H9 (cell line): Measurements from ENCODE around the gene FBN1. TPM values are rescaled to one million over a fixed set of nuclear protein-coding genes. Genes with fewer than 3 reads are reported as not detected.

Source experiments
- DNase-seq: peaks from one replicate; pipeline ENCODE4 v3.0.0-alpha.2; 2017
- H2AFZ ChIP-seq: one replicate; pipeline ENCODE4 v1.6.1; 2013; ENCODE audit warnings: mild to moderate bottlenecking, low read length, control low read depth, moderate library complexity
- H2AK5ac ChIP-seq: 2 replicates; pipeline ENCODE4 v1.6.1; 2013; ENCODE audit warnings: low read length, control low read depth, mixed read lengths; ENCODE audit not compliant: insufficient read length
- H2BK120ac ChIP-seq: one replicate; pipeline ENCODE4 v1.6.1; 2013; ENCODE audit warnings: low read depth, mild to moderate bottlenecking, low read length, control low read depth, inconsistent platforms; ENCODE audit not compliant: poor library complexity, severe bottlenecking
- H2BK12ac ChIP-seq: 2 replicates; pipeline ENCODE4 v1.6.1; 2013; ENCODE audit warnings: low read length, control low read depth, mixed read lengths, low read depth; ENCODE audit not compliant: insufficient read length
- H2BK15ac ChIP-seq: 2 replicates; pipeline ENCODE4 v1.6.1; 2013; ENCODE audit warnings: low read depth, low read length, control low read depth
- H2BK20ac ChIP-seq: one replicate; pipeline ENCODE4 v1.6.1; 2013; ENCODE audit warnings: low read depth, mild to moderate bottlenecking, low read length, control low read depth, inconsistent platforms; ENCODE audit not compliant: poor library complexity, severe bottlenecking
- H2BK5ac ChIP-seq: 2 replicates; pipeline ENCODE4 v1.6.1; 2013; ENCODE audit warnings: low read length, control low read depth, mixed read lengths; ENCODE audit not compliant: insufficient read length
- H3K14ac ChIP-seq: 2 replicates; pipeline ENCODE4 v1.6.1; 2013; ENCODE audit warnings: low read length, control low read depth; ENCODE audit not compliant: insufficient read depth
- H3K18ac ChIP-seq: 2 replicates; pipeline ENCODE4 v1.6.1; 2013; ENCODE audit warnings: low read depth, mild to moderate bottlenecking, mixed read lengths, low read length, control low read depth; ENCODE audit not compliant: insufficient read length
- H3K23ac ChIP-seq: 2 replicates; pipeline ENCODE4 v1.6.1; 2013; ENCODE audit warnings: low read length, control low read depth, mixed read lengths, low read depth; ENCODE audit not compliant: insufficient read length
- H3K23me2 ChIP-seq: 2 replicates; pipeline ENCODE4 v1.6.1; 2013; ENCODE audit warnings: low read depth, mild to moderate bottlenecking, mixed read lengths, low read length, control low read depth; ENCODE audit not compliant: insufficient read length, poor library complexity, severe bottlenecking
- H3K27ac ChIP-seq: 2 replicates; pipeline ENCODE4 v1.5.1; 2013; ENCODE audit warnings: low read length, control low read depth, mixed read lengths, low read depth; ENCODE audit not compliant: insufficient read length
- H3K27me3 ChIP-seq: 2 replicates; pipeline ENCODE4 v1.6.1; 2013; ENCODE audit warnings: low read length, control low read depth, inconsistent platforms; ENCODE audit not compliant: insufficient read depth
- H3K4ac ChIP-seq: 2 replicates; pipeline ENCODE4 v1.6.1; 2013; ENCODE audit warnings: low read depth, mild to moderate bottlenecking, control low read depth, inconsistent platforms, low read length, moderate library complexity
- H3K4me1 ChIP-seq: 2 replicates; pipeline ENCODE4 v1.6.1; 2013; ENCODE audit warnings: low read length, control low read depth, inconsistent platforms; ENCODE audit not compliant: insufficient read depth
- H3K4me2 ChIP-seq: 2 replicates; pipeline ENCODE4 v1.6.1; 2013; ENCODE audit warnings: low read length, control low read depth, mixed read lengths; ENCODE audit not compliant: insufficient read length, insufficient read depth
- H3K56ac ChIP-seq: 2 replicates; pipeline ENCODE4 v1.6.1; 2013; ENCODE audit warnings: low read depth, mild to moderate bottlenecking, mixed read lengths, low read length, control low read depth; ENCODE audit not compliant: insufficient read length
- H3K79me1 ChIP-seq: 2 replicates; pipeline ENCODE4 v1.6.1; 2013; ENCODE audit warnings: low read depth, mild to moderate bottlenecking, moderate library complexity, low read length, control low read depth, inconsistent platforms; ENCODE audit not compliant: insufficient read depth, poor library complexity, severe bottlenecking
- H3K79me2 ChIP-seq: 2 replicates; pipeline ENCODE4 v1.6.1; 2013; ENCODE audit warnings: low read length, control low read depth, inconsistent platforms; ENCODE audit not compliant: insufficient read depth
- H3K9ac ChIP-seq: 2 replicates; pipeline ENCODE4 v1.6.1; 2013; ENCODE audit warnings: low read length, control low read depth, mixed read lengths; ENCODE audit not compliant: insufficient read length; ENCODE audit errors: extremely low read depth
- H3K9me3 ChIP-seq: one replicate; pipeline ENCODE4 v1.6.1; 2013; ENCODE audit warnings: low read depth, low read length, inconsistent platforms; ENCODE audit not compliant: control insufficient read depth
- H3T11ph ChIP-seq: one replicate; pipeline ENCODE4 v1.6.1; 2013; ENCODE audit warnings: mild to moderate bottlenecking, low read length, control low read depth, inconsistent platforms
- H4K20me1 ChIP-seq: one replicate; pipeline ENCODE4 v1.6.1; 2013; ENCODE audit not compliant: control insufficient read depth, insufficient read length, insufficient read depth
- H4K5ac ChIP-seq: 2 replicates; pipeline ENCODE4 v1.6.1; 2013; ENCODE audit warnings: low read depth, mild to moderate bottlenecking, mixed read lengths, low read length, control low read depth; ENCODE audit not compliant: insufficient read length
- H4K8ac ChIP-seq: replicated peaks from 2 replicates; pipeline ENCODE4 v1.6.1; 2013; ENCODE audit warnings: low read length, control low read depth, mixed read lengths, low read depth; ENCODE audit not compliant: insufficient read length
- H4K91ac ChIP-seq: 2 replicates; pipeline ENCODE4 v1.6.1; 2013; ENCODE audit warnings: low read depth, mild to moderate bottlenecking, moderate library complexity, mixed read lengths, low read length, control low read depth; ENCODE audit not compliant: insufficient read length
- H3K27ac Mint-ChIP-seq, 3 experiments: 2 replicates in 2 of 3; 3 replicates in 1 of 3; pipeline ENCODE4 v1.8.0; 2020 to 2021; ENCODE audit warnings: mixed read lengths in 3 of 3, mild to moderate bottlenecking in 1 of 3, moderate library complexity in 1 of 3
- H3K27me3 Mint-ChIP-seq: 2 replicates; pipeline ENCODE4 v1.8.0; 2021; ENCODE audit warnings: low read depth, mild to moderate bottlenecking, moderate library complexity, mixed read lengths
- H3K36me3 Mint-ChIP-seq, 3 experiments: 2 replicates in 2 of 3; 3 replicates in 1 of 3; pipeline ENCODE4 v1.8.0; 2020 to 2021; ENCODE audit warnings: low read depth in 3 of 3, mixed read lengths in 3 of 3; ENCODE audit not compliant: insufficient read depth in 1 of 3
- H3K4me1 Mint-ChIP-seq, 2 experiments: 2 replicates each; pipeline ENCODE4 v1.8.0; 2020; ENCODE audit warnings: mixed read lengths in 2 of 2
- H3K4me3 Mint-ChIP-seq, 2 experiments: 2 replicates in 1 of 2; 3 replicates in 1 of 2; pipeline ENCODE4 v1.8.0; 2020 to 2021; ENCODE audit warnings: mild to moderate bottlenecking in 2 of 2, mixed read lengths in 2 of 2, moderate library complexity in 1 of 2
- H3K9me3 Mint-ChIP-seq, 2 experiments: 2 replicates in 1 of 2; 3 replicates in 1 of 2; pipeline ENCODE4 v1.8.0; 2020; ENCODE audit warnings: mild to moderate bottlenecking in 2 of 2, mixed read lengths in 2 of 2, moderate library complexity in 1 of 2
- WGBS: extraction: QIAGEN DNeasy Blood & Tissue Kit; methylation state at CpG from one replicate; pipeline ENCODE4 v1.1.7; 2013; ENCODE audit warnings: missing lambda C conversion rate, low lambda C conversion rate, mixed read lengths; ENCODE audit not compliant: insufficient read length; ENCODE audit errors: extremely low coverage; 5-methylcytosine and 5-hydroxymethylcytosine counted together
- total RNA-seq: library from RNA; stranded (reverse); gene quantifications from 2 replicates; pipeline ENCODE4 v1.2.1, GENCODE V29; 2021
- TF ChIP-seq, protein P1 (sequence below): fragments of 200-600 bp; sonication (generic); conservative IDR thresholded peaks from 3 replicates; pipeline ENCODE4 v1.8.0; 2021; ENCODE audit warnings: antibody characterized with exemption, mild to moderate bottlenecking

Gene FBN1
- total RNA-seq, 1 experiment from 2014 or later: 3.6 TPM

DNA sequence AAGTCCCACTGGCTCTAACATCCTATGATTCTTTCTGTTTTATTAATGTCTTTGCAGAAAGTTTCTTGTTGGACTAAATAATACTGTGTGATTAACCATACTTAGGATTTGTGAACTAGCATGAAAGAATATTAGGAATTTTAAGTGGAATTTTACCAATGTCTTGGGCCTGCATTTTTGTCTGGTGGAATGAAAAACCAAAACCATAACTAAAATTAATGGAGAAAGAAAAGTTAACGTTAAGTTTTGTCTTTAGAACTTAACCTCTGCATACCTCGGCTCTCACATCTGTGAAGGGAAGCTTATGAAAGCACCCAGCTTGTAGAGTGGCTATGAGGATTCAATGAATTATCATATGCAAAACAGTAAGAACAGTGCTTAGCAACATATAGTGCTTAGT, 6.5 kb downstream of the FBN1 start:
- no peak overlapping the region for H3K27ac ChIP-seq

More for the DNA sequence above, 6.5 kb downstream of the FBN1 start:
- Mint-ChIP-seq H3K9me3 (no peaks in the 10 kb centered on the region), H3K27ac (no peak overlapping the region), H3K4me3 (no peak overlapping the region), H3K36me3 (no peaks in the 10 kb centered on the region), H3K27me3 (peaks cover 24% of the 10 kb centered on the region), H3K4me1 (peaks cover 12 to 20% of the 10 kb centered on the region in 2 experiments)
- Histone ChIP-seq H3K4me2 (no peak overlapping the region), H4K20me1 (no peaks in the 10 kb centered on the region), H3K4me1 (peaks cover 2% of the 10 kb centered on the region; the same call in 1 of the 2 replicates), H3K14ac (no peak overlapping the region), H2AFZ (no peak overlapping the region), H2BK5ac (no peak overlapping the region), H3T11ph (no peak overlapping the region), H2BK12ac (no peak overlapping the region), H3K23ac (no peak overlapping the region), H3K18ac (no peak overlapping the region), H3K9ac (no peak overlapping the region), H4K91ac (no peak overlapping the region), H2BK15ac (no peak overlapping the region), H3K4ac (no peak overlapping the region), H2BK20ac (no peak overlapping the region), H3K9me3 (no peaks in the 10 kb centered on the region), H3K27me3 (peaks cover 6% of the 10 kb centered on the region; the same call in 1 of the 2 replicates), H2AK5ac (no peak overlapping the region), H3K79me2 (no peaks in the 10 kb centered on the region), H3K56ac (no peak overlapping the region), H3K79me1 (no peaks in the 10 kb centered on the region), H4K8ac (no peak overlapping the region), H2BK120ac (no peak overlapping the region), H4K5ac (no peak overlapping the region), H3K23me2 (no peaks in the 10 kb centered on the region)
- no peak for DNase-seq
- WGBS: no CpG with 5 or more reads among the region's 2 CpGs
- TF ChIP-seq, protein P1, sequence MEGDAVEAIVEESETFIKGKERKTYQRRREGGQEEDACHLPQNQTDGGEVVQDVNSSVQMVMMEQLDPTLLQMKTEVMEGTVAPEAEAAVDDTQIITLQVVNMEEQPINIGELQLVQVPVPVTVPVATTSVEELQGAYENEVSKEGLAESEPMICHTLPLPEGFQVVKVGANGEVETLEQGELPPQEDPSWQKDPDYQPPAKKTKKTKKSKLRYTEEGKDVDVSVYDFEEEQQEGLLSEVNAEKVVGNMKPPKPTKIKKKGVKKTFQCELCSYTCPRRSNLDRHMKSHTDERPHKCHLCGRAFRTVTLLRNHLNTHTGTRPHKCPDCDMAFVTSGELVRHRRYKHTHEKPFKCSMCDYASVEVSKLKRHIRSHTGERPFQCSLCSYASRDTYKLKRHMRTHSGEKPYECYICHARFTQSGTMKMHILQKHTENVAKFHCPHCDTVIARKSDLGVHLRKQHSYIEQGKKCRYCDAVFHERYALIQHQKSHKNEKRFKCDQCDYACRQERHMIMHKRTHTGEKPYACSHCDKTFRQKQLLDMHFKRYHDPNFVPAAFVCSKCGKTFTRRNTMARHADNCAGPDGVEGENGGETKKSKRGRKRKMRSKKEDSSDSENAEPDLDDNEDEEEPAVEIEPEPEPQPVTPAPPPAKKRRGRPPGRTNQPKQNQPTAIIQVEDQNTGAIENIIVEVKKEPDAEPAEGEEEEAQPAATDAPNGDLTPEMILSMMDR: no peak
